K562 (cell line): ENCODE results near the gene S100A7A. TPM values are rescaled to one million over a fixed set of nuclear protein-coding genes. Genes with fewer than 3 reads are reported as not detected.

Source experiments
- ATAC-seq: fragments of 200-7000 bp; cut with Tn5 transposase; 3 replicates; pipeline ENCODE4 v1.9.1; 2020; ENCODE audit warnings: moderate library complexity
- BruUV-seq: library from RNA; stranded (reverse); fragments of 400-500 nt; replicated peaks from 2 replicates; lab custom pipeline; 2021; lab: Mats Ljungman, UMichigan
- CTCF ChIA-PET: fragments of 300-600 bp; formaldehyde crosslinking; extraction: SDS; loops from one replicate; lab custom pipeline; 2021; ENCODE audit warnings: low intra/inter-chr PET ratio; lab: Yijun Ruan, JAX
- POLR2A ChIA-PET: fragments of 300-600, 350-650 bp; sonication (Branson Sonifier 250); formaldehyde crosslinking; extraction: SDS; loops from one replicate; lab custom pipeline; 2021; ENCODE audit warnings: antibody characterized with exemption, inconsistent platforms; lab: Yijun Ruan, JAX
- DNase-seq, 4 experiments: peaks; one replicate each; pipeline versions ENCODE4 v3.0.0 to v3.0.0-alpha.2; 2011 to 2018; ENCODE audit warnings: low spot score in 3 of 4, mixed read lengths in 3 of 4; ENCODE audit errors: extremely low read depth in 1 of 4
- FAIRE-seq: peaks from 2 replicates; lab custom pipeline; 2011; peaks lifted over from hg19 to GRCh38; lab: Jason Lieb, UNC
- H2AFZ ChIP-seq: 2 replicates; pipeline ENCODE4 v1.6.0; 2011; ENCODE audit warnings: low read depth, low read length, control low read depth, inconsistent platforms
- H3K27ac ChIP-seq: fragments of 200-600 bp; 3 replicates; pipeline ENCODE4 v1.8.0; 2011; ENCODE audit warnings: low read depth, mild to moderate bottlenecking, control low read depth, inconsistent platforms, low read length, moderate library complexity, mixed read lengths; ENCODE audit errors: extremely low read depth
- H3K27me3 ChIP-seq, 2 experiments: fragments of 300-600 bp in 1 of 2; 2 replicates in 1 of 2; 3 replicates in 1 of 2; pipeline versions ENCODE4 v1.6.0 to v1.8.0; 2011; ENCODE audit warnings: inconsistent platforms in 2 of 2, low read length in 2 of 2, mild to moderate bottlenecking in 1 of 2, mixed read lengths in 1 of 2, moderate library complexity in 1 of 2; ENCODE audit not compliant: control insufficient read depth in 2 of 2, insufficient read depth in 2 of 2
- H3K36me3 ChIP-seq: fragments of 300-600 bp; 3 replicates; pipeline ENCODE4 v1.8.0; 2011; ENCODE audit warnings: mild to moderate bottlenecking, low read length, inconsistent platforms; ENCODE audit not compliant: control insufficient read depth, insufficient read depth
- H3K4me1 ChIP-seq, 2 experiments: fragments of 200-600 bp in 1 of 2; replicated peaks in 1 of 2; 2 replicates in 1 of 2; 3 replicates in 1 of 2; pipeline versions ENCODE4 v1.5.1 to v1.8.0; 2011; ENCODE audit warnings: inconsistent platforms in 2 of 2, low read length in 2 of 2, mild to moderate bottlenecking in 1 of 2, mixed read lengths in 1 of 2, moderate library complexity in 1 of 2; ENCODE audit not compliant: control insufficient read depth in 2 of 2, insufficient read depth in 2 of 2
- H3K4me2 ChIP-seq: 2 replicates; pipeline ENCODE4 v1.6.1; 2011; ENCODE audit warnings: low read length, control low read depth, inconsistent platforms, mixed read lengths; ENCODE audit not compliant: insufficient read depth
- H3K4me3 ChIP-seq: fragments of 200-600 bp; sonication (generic), shearing (Covaris generic); 2 replicates; pipeline ENCODE4 v1.5.1; 2016; ENCODE audit warnings: control low read depth, inconsistent platforms
- H3K79me2 ChIP-seq: fragments of 200-600 bp; 3 replicates; pipeline ENCODE4 v1.8.0; 2011; ENCODE audit warnings: low read length, inconsistent platforms; ENCODE audit not compliant: control insufficient read depth, insufficient read depth
- H3K9ac ChIP-seq, 2 experiments: 2 replicates each; pipeline versions ENCODE4 v1.6.0 to v1.6.1; 2011; ENCODE audit warnings: low read depth in 2 of 2, low read length in 2 of 2, control low read depth in 1 of 2, inconsistent platforms in 1 of 2, mild to moderate bottlenecking in 1 of 2, mixed read lengths in 1 of 2; ENCODE audit not compliant: insufficient read depth in 1 of 2
- H3K9me1 ChIP-seq: one replicate; pipeline ENCODE4 v1.6.0; 2011; ENCODE audit warnings: inconsistent platforms, mild to moderate bottlenecking, low read length, moderate library complexity; ENCODE audit not compliant: control insufficient read depth, insufficient read depth
- H3K9me3 ChIP-seq: replicated peaks from 2 replicates; pipeline ENCODE4 v1.5.1; 2011; ENCODE audit warnings: low read depth, low read length, inconsistent platforms; ENCODE audit not compliant: control insufficient read depth, insufficient read depth
- H4K20me1 ChIP-seq: replicated peaks from 2 replicates; pipeline ENCODE4 v1.6.1; 2011; ENCODE audit warnings: low read length, inconsistent platforms, mixed read lengths; ENCODE audit not compliant: control insufficient read depth, insufficient read depth
- KAT7 ChIP-seq: sonication (generic); formaldehyde crosslinking; IDR thresholded peaks from 2 replicates; pipeline ENCODE4 v1.8.0; 2022; ENCODE audit warnings: missing genetic modification reagents, mild to moderate bottlenecking, borderline replicate concordance
- ZBED1 ChIP-seq: IDR thresholded peaks from 2 replicates; pipeline ENCODE4 v1.6.1; 2014
- ZNF398 ChIP-seq: fragments of 250-450 bp; sonication (Bioruptor Pico); IDR thresholded peaks from 2 replicates; pipeline ENCODE4 v1.8.0; 2021; ENCODE audit warnings: moderate library complexity, mild to moderate bottlenecking, inconsistent platforms
- WGBS: fragments of 100-300 bp; shearing (Covaris generic); methylation state at CpG from one replicate; pipeline ENCODE4 v1.1.6; 2016; ENCODE audit warnings: low coverage, mixed read lengths; ENCODE audit not compliant: insufficient coverage; ENCODE audit errors: missing lambda C conversion rate; 5-methylcytosine and 5-hydroxymethylcytosine counted together
- in situ Hi-C: fragments of 300-500 bp; cut with MboI; formaldehyde crosslinking; loops from 4 replicates; pipeline ENCODE4 v1.15.0; 2018; ENCODE audit warnings: inconsistent platforms, mixed read lengths
- intact Hi-C: fragments of 100-400 bp; cut with micrococcal nuclease; formaldehyde crosslinking; loops from 2 replicates; pipeline ENCODE4 v1.14.2; 2022
- polyA plus RNA-seq, 8 experiments: library from polyadenylated mRNA; depleted of rRNA in 4 of 8; stranded (reverse) in 5 of 8; unstranded in 3 of 8; fragments of >200 nt; fragmentation: Nextera tagmentation in 2 of 8; fragmentation: Illumina TruSeq in 1 of 8; extraction: Ambion mirVana in 2 of 8; extraction: Trizol in 1 of 8; gene quantifications; 2 replicates each; pipeline versions ENCODE4 v1.2.1 to v1.2.3, GENCODE V29; 2011 to 2014; ENCODE audit warnings: inconsistent platforms in 1 of 8, missing spikeins in 1 of 8
- total RNA-seq, 7 experiments: library from RNA; depleted of rRNA in 6 of 7; stranded (reverse); fragments of >200 nt in 6 of 7; fragmentation: Illumina TruSeq in 2 of 7; extraction: Trizol in 2 of 7; gene quantifications; 2 replicates each; pipeline versions ENCODE4 v1.2.1 to v1.2.3, GENCODE V29; 2011 to 2021; ENCODE audit warnings: low replicate concordance in 1 of 7

S100A7A gene
- total and polyA plus RNA-seq, 9 of the 15 experiments (the other 6 are each of a cell fraction or from before 2014, with no cell fraction given): not detected

- no peak for TF ChIP-seq KAT7 (CRISPR knock-in tag)
Observed at GRCh38 chr1:153437236-153437635, 20.9 kb downstream of the S100A7A start (continued).

- no peak overlapping the region for H3K27ac ChIP-seq
- H3K4me1 ChIP-seq: peaks cover 26 to 27% of the 10 kb centered on the region in 2 experiments
- no peak overlapping the region for H3K4me3 ChIP-seq
- H3K36me3 ChIP-seq: no peaks in the 10 kb centered on the region
- ATAC-seq (no peak), FAIRE-seq (no peak)
- H3K9ac ChIP-seq: no peak overlapping the region
- H3K4me2 ChIP-seq: no peak overlapping the region
- intact Hi-C loops (no loop called here), in situ Hi-C loops (no loop called here)
- H3K9me3 ChIP-seq: no peaks in the 10 kb centered on the region
- no TSS peak for BruUV-seq
- no peak for TF ChIP-seq ZNF398 (CRISPR knock-in tag)
- no peak for TF ChIP-seq ZBED1
- TF ChIP-seq, all 486 proteins: peak for 0
- no peak for DNase-seq
- Histone ChIP-seq H3K79me2 (no peaks in the 10 kb centered on the region), H3K9me1 (peaks cover 3% of the 10 kb centered on the region), H2AFZ (no peak overlapping the region), H4K20me1 (no peaks in the 10 kb centered on the region), H3K27me3 (peaks cover 0 to 5% of the 10 kb centered on the region in 2 experiments; a peak in 2 of 5 replicates)
- WGBS: 30% methylated on average over 7 of the region's 7 CpGs
- ChIA-PET POLR2A (no interaction called here), CTCF (no interaction called here)
Observed at GRCh38 chr1:153438599-153438998, 22.3 kb downstream of the S100A7A start.
